HepG2 (cell line): ENCODE results near the gene TBKBP1. TPM values are rescaled to one million over a fixed set of nuclear protein-coding genes. Genes with fewer than 3 reads are reported as not detected.

Experiments used
- ATAC-seq: fragments of 200-7000 bp; cut with Tn5 transposase; 3 replicates; pipeline ENCODE4 v1.9.1; 2020; ENCODE audit warnings: mild to moderate bottlenecking, moderate library complexity
- BruUV-seq: library from RNA; stranded (reverse); fragments of 400-500 nt; replicated peaks from 2 replicates; lab custom pipeline; 2021; lab: Mats Ljungman, UMichigan
- CTCF ChIA-PET: fragments of 300-600 bp; formaldehyde crosslinking; extraction: SDS; loops from one replicate; lab custom pipeline; 2021; ENCODE audit warnings: low total read pairs, inconsistent platforms, low intra/inter-chr PET ratio; lab: Yijun Ruan, JAX
- POLR2A ChIA-PET: fragments of 350-600 bp; sonication (Branson Sonifier 250); formaldehyde crosslinking; loops from one replicate; lab custom pipeline; 2020; ENCODE audit warnings: antibody characterized with exemption, inconsistent platforms; lab: Yijun Ruan, JAX
- DNase-seq: peaks from one replicate; pipeline ENCODE4 v3.0.0-alpha.2; 2015; ENCODE audit warnings: low spot score
- FAIRE-seq: peaks from 3 replicates; lab custom pipeline; 2011; peaks lifted over from hg19 to GRCh38; lab: Jason Lieb, UNC
- H2AFZ ChIP-seq: one replicate; pipeline ENCODE4 v1.6.1; 2011; ENCODE audit warnings: low read length, inconsistent platforms
- H3K27ac ChIP-seq: fragments of 300-600 bp; 3 replicates; pipeline ENCODE4 v1.8.0; 2011; ENCODE audit warnings: mixed run types, mild to moderate bottlenecking, mixed read lengths, low read length, inconsistent platforms; ENCODE audit not compliant: insufficient read depth; ENCODE audit errors: extremely low read length
- H3K27me3 ChIP-seq, 2 experiments: fragments of 200-600 bp in 1 of 2; 2 replicates in 1 of 2; 3 replicates in 1 of 2; pipeline versions ENCODE4 v1.6.0 to v1.8.0; 2011; ENCODE audit warnings: low read length in 2 of 2, mild to moderate bottlenecking in 2 of 2, moderate library complexity in 2 of 2, inconsistent platforms in 1 of 2; ENCODE audit not compliant: insufficient read depth in 2 of 2, control insufficient read depth in 1 of 2
- H3K36me3 ChIP-seq, 2 experiments: fragments of 200-600 bp in 1 of 2; replicated peaks in 1 of 2; 2 replicates in 1 of 2; 3 replicates in 1 of 2; pipeline versions ENCODE4 v1.5.1 to v1.8.0; 2011; ENCODE audit warnings: low read length in 2 of 2, inconsistent platforms in 1 of 2; ENCODE audit not compliant: insufficient read depth in 2 of 2, control insufficient read depth in 1 of 2
- H3K4me1 ChIP-seq: 2 replicates; pipeline ENCODE4 v1.5.1; 2012; ENCODE audit warnings: low read length, inconsistent platforms; ENCODE audit not compliant: insufficient read depth
- H3K4me2 ChIP-seq: 2 replicates; pipeline ENCODE4 v1.6.0; 2011; ENCODE audit warnings: low read depth, low read length, inconsistent platforms
- H3K4me3 ChIP-seq, 3 experiments: fragments of 200-600 bp in 1 of 3; sonication (generic), shearing (Covaris generic) in 1 of 3; replicated peaks in 1 of 3; 2 replicates each; pipeline ENCODE4 v1.5.1; 2011 to 2016; ENCODE audit warnings: low read length in 3 of 3, inconsistent platforms in 2 of 3, low read depth in 2 of 3, mild to moderate bottlenecking in 2 of 3, control low read depth in 1 of 3, mixed read lengths in 1 of 3; ENCODE audit not compliant: insufficient read depth in 1 of 3
- H3K79me2 ChIP-seq: one replicate; pipeline ENCODE4 v1.6.1; 2011; ENCODE audit warnings: low read length, inconsistent platforms; ENCODE audit not compliant: insufficient read depth
- H3K9ac ChIP-seq: 2 replicates; pipeline ENCODE4 v1.6.0; 2011; ENCODE audit warnings: mild to moderate bottlenecking, low read depth, low read length, inconsistent platforms; ENCODE audit not compliant: insufficient read depth
- H3K9me3 ChIP-seq: 2 replicates; pipeline ENCODE4 v1.5.1; 2012; ENCODE audit warnings: mild to moderate bottlenecking, low read length
- H4K20me1 ChIP-seq: 2 replicates; pipeline ENCODE4 v1.6.0; 2011; ENCODE audit warnings: inconsistent platforms, mild to moderate bottlenecking, low read length, moderate library complexity; ENCODE audit not compliant: insufficient read depth
- FLYWCH1 ChIP-seq: sonication (generic); formaldehyde crosslinking; IDR thresholded peaks from 2 replicates; pipeline ENCODE4 v1.8.1; 2023; ENCODE audit warnings: mild to moderate bottlenecking, missing genetic modification reagents
- FUBP1 ChIP-seq: sonication (generic); formaldehyde crosslinking; IDR thresholded peaks from 2 replicates; pipeline ENCODE4 v1.5.1; 2020; ENCODE audit warnings: missing genetic modification reagents, mild to moderate bottlenecking, borderline replicate concordance
- HNRNPK ChIP-seq: fragments of 200-400 bp; formaldehyde crosslinking; IDR thresholded peaks from 2 replicates; pipeline ENCODE4 v1.6.1; 2018; ENCODE audit warnings: low read length, low read depth, moderate library complexity, mild to moderate bottlenecking; ENCODE audit not compliant: poor library complexity, severe bottlenecking
- HOMEZ ChIP-seq: IDR thresholded peaks from 2 replicates; pipeline ENCODE4 v1.6.1; 2016; ENCODE audit warnings: low read depth
- HOXA3 ChIP-seq: sonication (generic); formaldehyde crosslinking; IDR thresholded peaks from 2 replicates; pipeline ENCODE4 v1.5.0; 2020; ENCODE audit warnings: missing genetic modification reagents
- KDM5A ChIP-seq: fragments of 200-600 bp; sonication (generic); IDR thresholded peaks from 2 replicates; pipeline ENCODE4 v1.7.0; 2018; ENCODE audit warnings: antibody characterized with exemption, mild to moderate bottlenecking, low read length, borderline replicate concordance
- MIXL1 ChIP-seq: IDR thresholded peaks from 2 replicates; pipeline ENCODE4 v1.6.1; 2016
- TIGD3 ChIP-seq: sonication (generic); formaldehyde crosslinking; IDR thresholded peaks from 2 replicates; pipeline ENCODE4 v1.5.1; 2020; ENCODE audit warnings: mild to moderate bottlenecking, missing genetic modification reagents, borderline replicate concordance
- TRIM24 ChIP-seq: sonication (generic); formaldehyde crosslinking; IDR thresholded peaks from 2 replicates; pipeline ENCODE4 v1.8.0; 2022; ENCODE audit warnings: mild to moderate bottlenecking, missing genetic modification reagents
- ZNF142 ChIP-seq: sonication (generic); formaldehyde crosslinking; IDR thresholded peaks from 2 replicates; pipeline ENCODE4 v1.4.0; 2020; ENCODE audit warnings: missing genetic modification reagents
- ZNF224 ChIP-seq: sonication (generic); formaldehyde crosslinking; IDR thresholded peaks from 2 replicates; pipeline ENCODE4 v1.5.0; 2020; ENCODE audit warnings: mild to moderate bottlenecking, missing genetic modification reagents
- ZNF572 ChIP-seq: sonication (generic); formaldehyde crosslinking; IDR thresholded peaks from 2 replicates; pipeline ENCODE4 v1.5.1; 2020; ENCODE audit warnings: mild to moderate bottlenecking, missing genetic modification reagents
- ZSCAN12 ChIP-seq: sonication (generic); formaldehyde crosslinking; IDR thresholded peaks from 2 replicates; pipeline ENCODE4 v1.9.0; 2021; ENCODE audit warnings: mild to moderate bottlenecking, missing genetic modification reagents
- ZSCAN20 ChIP-seq: sonication (generic); formaldehyde crosslinking; IDR thresholded peaks from 2 replicates; pipeline ENCODE4 v1.4.0; 2020; ENCODE audit warnings: missing genetic modification reagents, mild to moderate bottlenecking, borderline replicate concordance
- WGBS: methylation state at CpG from one replicate; pipeline ENCODE4 v1.1.6; 2017; ENCODE audit warnings: low lambda C conversion rate; 5-methylcytosine and 5-hydroxymethylcytosine counted together
- in situ Hi-C: cut with HindIII; loops from 2 replicates; pipeline ENCODE4 v1.10.0; 2017; ENCODE audit warnings: low pct_unique_long_range_greater_than_20kb; ENCODE audit not compliant: extremely low pct_ligation_motif_present
- intact Hi-C: fragments of 100-400 bp; cut with micrococcal nuclease; formaldehyde crosslinking; loops from one replicate; pipeline ENCODE4 v1.10.0; 2022; ENCODE audit not compliant: unreplicated experiment
- polyA plus RNA-seq, 8 experiments: library from polyadenylated mRNA; depleted of rRNA in 3 of 8; stranded (reverse) in 7 of 8; unstranded in 1 of 8; fragments of >200 nt; fragmentation: Illumina TruSeq in 4 of 8; extraction: Trizol in 4 of 8; gene quantifications; 2 replicates each; pipeline versions ENCODE4 v1.2.1 to v1.2.3, GENCODE V29; 2011 to 2016; ENCODE audit warnings: low read depth in 4 of 8, missing spikeins in 1 of 8, mixed read lengths in 1 of 8; ENCODE audit not compliant: insufficient read depth in 1 of 8
- total RNA-seq, 5 experiments: library from RNA; depleted of rRNA; stranded (reverse); fragments of >200 nt; fragmentation: Illumina TruSeq; extraction: Trizol; gene quantifications; 2 replicates each; pipeline ENCODE4 v1.2.3, GENCODE V29; 2016; ENCODE audit warnings: low read depth in 1 of 5

TBKBP1 gene
- total and polyA plus RNA-seq, 2 of the 13 experiments (the other 11 are each of a cell fraction or from before 2014, with no cell fraction given): 2.6 to 7.0 TPM

GRCh38 chr17:47735139-47735464, 41.1 kb downstream of the TBKBP1 start (continued):
- TF ChIP-seq FUBP1 (CRISPR knock-in tag): no peak
- no peak for TF ChIP-seq ZNF224
- no peak for TF ChIP-seq HNRNPK

GRCh38 chr17:47735536-47736011, 41.6 kb downstream of the TBKBP1 start:
- WGBS: 10% methylated on average over 3 of the region's 3 CpGs
- no peak overlapping the region for H3K4me2 ChIP-seq
- no peak overlapping the region for H3K4me3 ChIP-seq
- in situ Hi-C loops (no loop called here), intact Hi-C loops (no loop called here)
- ChIA-PET POLR2A (no interaction called here), CTCF (no interaction called here)
- no peaks in the 10 kb centered on the region for H3K36me3 ChIP-seq
- no peak overlapping the region for H3K9ac ChIP-seq
- H3K9me3 ChIP-seq: no peaks in the 10 kb centered on the region
- H3K79me2 ChIP-seq: no peaks in the 10 kb centered on the region
- H4K20me1 ChIP-seq: no peaks in the 10 kb centered on the region
- ATAC-seq (no peak), DNase-seq (no peak), FAIRE-seq (no peak)
- H3K27me3 ChIP-seq: peaks cover 28 to 78% of the 10 kb centered on the region in 2 experiments
- no peak overlapping the region for H2AFZ ChIP-seq
- no peak overlapping the region for H3K27ac ChIP-seq
- no TSS peak for BruUV-seq
- peaks cover 13% of the 10 kb centered on the region for H3K4me1 ChIP-seq
- TF ChIP-seq ZNF142 (CRISPR knock-in tag) (no peak), ZSCAN20 (CRISPR knock-in tag) (no peak), ZSCAN12 (CRISPR knock-in tag) (no peak), KDM5A (no peak), ZNF572 (CRISPR knock-in tag) (no peak), FLYWCH1 (CRISPR knock-in tag) (no peak), MIXL1 (CRISPR knock-in tag) (no peak), TIGD3 (CRISPR knock-in tag) (no peak), HOMEZ (CRISPR knock-in tag) (no peak), HOXA3 (CRISPR knock-in tag) (no peak), TRIM24 (CRISPR knock-in tag) (no peak)
